Bronchial epithelial cell (primary cell): ENCODE results near the gene TYW1. TPM values are rescaled to one million over a fixed set of nuclear protein-coding genes. Genes with fewer than 3 reads are reported as not detected.

ENCODE experiments used
- DNase-seq: peaks from one replicate; pipeline ENCODE4 v3.0.0-alpha.2; 2010; ENCODE audit warnings: low read depth
- FAIRE-seq: peaks from 2 replicates; lab custom pipeline; 2011; peaks lifted over from hg19 to GRCh38; lab: Jason Lieb, UNC
- H3K27me3 ChIP-seq: 2 replicates; pipeline ENCODE4 v1.5.1; 2011; ENCODE audit warnings: low read length; ENCODE audit not compliant: control insufficient read depth, insufficient read depth
- H3K36me3 ChIP-seq: 2 replicates; pipeline ENCODE4 v1.5.1; 2011; ENCODE audit warnings: low read length; ENCODE audit not compliant: control insufficient read depth, insufficient read depth
- H3K4me3 ChIP-seq: 2 replicates; pipeline ENCODE4 v1.5.1; 2011; ENCODE audit warnings: mild to moderate bottlenecking, low read depth, low read length, control low read depth
- CTCF ChIP-seq: IDR thresholded peaks from 2 replicates; pipeline ENCODE4 v1.5.1; 2011; ENCODE audit warnings: mild to moderate bottlenecking, moderate library complexity, low read length, control low read depth, inconsistent platforms; ENCODE audit not compliant: insufficient read depth, severe bottlenecking
- total RNA-seq: library from RNA; depleted of rRNA; stranded (reverse); fragments of >200 nt; gene quantifications from 2 replicates; pipeline ENCODE4 v1.2.1, GENCODE V29; 2014

Gene TYW1
- total RNA-seq, 1 donor from 2014 or later = 28.4 TPM

DNA sequence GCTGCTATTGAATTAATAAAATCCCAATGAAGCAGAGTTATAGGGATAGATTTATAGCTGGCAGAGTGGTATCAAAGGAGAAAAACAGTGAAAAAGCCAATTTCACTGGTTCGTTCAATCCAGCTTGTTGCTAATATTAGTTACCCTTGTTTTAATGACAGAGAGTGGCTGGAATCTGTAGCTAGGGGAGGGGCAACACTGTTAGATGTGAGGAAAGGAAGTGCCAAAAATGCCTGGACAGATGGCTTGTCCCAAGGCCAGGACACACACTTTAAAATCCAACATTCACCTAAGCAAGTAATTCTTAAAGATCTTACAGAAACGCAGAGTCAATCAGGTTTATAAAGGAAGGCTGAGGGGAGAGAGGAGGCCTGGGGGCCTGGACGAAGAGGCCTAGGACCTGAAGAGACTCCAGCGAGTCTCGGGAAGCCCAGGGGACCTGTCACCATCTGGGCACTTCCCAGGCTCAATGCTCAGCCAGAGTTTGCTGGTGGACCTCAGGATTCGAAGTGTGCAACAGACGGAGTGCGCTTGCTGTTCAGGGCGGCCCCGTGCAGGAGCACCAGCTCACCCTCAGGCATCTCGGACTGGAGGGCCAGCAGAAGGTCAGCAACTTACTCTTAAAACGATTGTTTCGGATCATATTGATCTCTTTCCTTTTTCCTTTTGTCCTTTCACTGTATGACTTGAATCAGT, 38.9 kb upstream of the TYW1 start:
- H3K36me3 ChIP-seq = peaks cover 16% of the 10 kb centered on the region
- no peaks in the 10 kb centered on the region for H3K27me3 ChIP-seq
- H3K4me3 ChIP-seq = no peak overlapping the region
- TF ChIP-seq CTCF = no peak
- no peak for DNase-seq
- no peak for FAIRE-seq

DNA sequence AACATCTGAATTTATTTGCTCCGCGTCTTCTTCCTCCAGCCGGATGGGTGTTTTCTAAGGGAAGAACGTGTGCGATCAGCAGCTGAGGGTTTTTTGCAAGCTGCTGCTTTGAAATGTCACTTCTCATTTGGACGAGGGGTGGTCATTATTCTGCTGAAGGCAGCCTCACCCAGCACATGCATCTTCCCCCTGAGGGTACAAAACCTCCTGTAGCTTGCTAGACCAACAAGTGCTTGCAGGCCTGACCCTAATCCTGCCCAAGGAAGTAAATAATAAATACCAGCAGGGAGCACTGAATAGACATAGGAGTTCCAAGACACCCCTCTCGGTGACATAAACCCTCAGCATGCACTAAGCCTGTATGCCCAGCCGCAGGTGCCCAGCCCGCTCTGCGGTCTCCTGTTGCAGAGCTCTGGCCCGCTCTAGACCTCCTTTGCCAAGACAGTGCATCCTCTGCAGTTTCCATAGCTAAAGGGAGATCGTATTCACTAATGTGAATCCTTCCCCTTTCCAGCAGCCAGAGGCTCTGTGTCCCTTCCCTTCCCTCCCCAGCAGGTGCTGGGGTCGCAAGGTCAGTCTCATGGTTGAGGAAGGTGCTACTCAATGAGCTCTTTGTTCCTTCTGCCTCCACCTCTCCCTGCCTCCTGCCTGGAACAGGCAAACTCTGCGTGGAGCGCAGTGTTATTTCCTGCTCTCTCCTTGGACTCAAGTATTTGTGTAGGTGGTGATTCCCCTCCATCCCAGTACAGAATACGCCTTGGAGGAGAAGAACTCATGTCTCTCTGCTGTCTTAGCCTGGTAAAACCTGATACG, 37.9 kb upstream of the TYW1 start:
- no peak for TF ChIP-seq CTCF
- Histone ChIP-seq H3K4me3 (no peak overlapping the region), H3K27me3 (no peaks in the 10 kb centered on the region), H3K36me3 (peaks cover 11% of the 10 kb centered on the region)
- DNase-seq = no peak
- FAIRE-seq = no peak

- H3K36me3 ChIP-seq = peaks cover 10% of the 10 kb centered on the region
- FAIRE-seq (no peak), DNase-seq (no peak)
- no peak overlapping the region for H3K4me3 ChIP-seq
- H3K27me3 ChIP-seq = no peaks in the 10 kb centered on the region
- no peak for TF ChIP-seq CTCF
Measured at GRCh38 chr7:66960192-66960591, 36.4 kb upstream of the TYW1 start.

DNA sequence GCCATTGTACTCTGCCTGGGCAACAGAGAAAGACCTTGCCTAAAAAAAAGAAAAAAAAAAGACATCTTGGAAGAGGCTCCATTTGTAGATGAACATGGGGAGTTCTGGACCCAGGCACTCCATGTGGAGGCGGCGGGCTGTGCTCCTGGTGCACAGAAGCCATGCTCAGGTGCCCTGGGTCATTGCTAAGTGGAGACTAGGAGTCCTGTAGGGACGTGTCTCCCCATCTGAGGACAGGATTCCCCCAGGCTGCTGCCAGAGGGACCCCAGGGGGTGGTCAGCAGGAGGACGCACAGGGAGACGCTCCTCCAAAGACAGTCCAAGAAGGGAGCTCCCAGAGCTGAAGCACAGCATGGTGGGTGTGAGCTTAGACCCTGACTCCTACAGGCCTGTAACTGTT, 35.5 kb upstream of the TYW1 start:
- peaks cover 7% of the 10 kb centered on the region for H3K36me3 ChIP-seq
- no peak for TF ChIP-seq CTCF
- no peak for FAIRE-seq

GRCh38 chr7:66964411-66964810, 32.2 kb upstream of the TYW1 start:
- DNase-seq (no peak), FAIRE-seq (no peak)
- H3K27me3 ChIP-seq = no peaks in the 10 kb centered on the region
- no peak overlapping the region for H3K4me3 ChIP-seq
- no peak for TF ChIP-seq CTCF
- no peaks in the 10 kb centered on the region for H3K36me3 ChIP-seq

More for the DNA sequence above, 35.5 kb upstream of the TYW1 start:
- no peak for DNase-seq
- no peaks in the 10 kb centered on the region for H3K27me3 ChIP-seq
- H3K4me3 ChIP-seq = no peak overlapping the region
